COLO668 (cell line): ENCODE results near the gene HOGA1.

Experiments used
- DNase-seq: peaks from one replicate; lab custom pipeline; 2025; ENCODE audit not compliant: unreplicated experiment; lab: John Stamatoyannopoulos, UW

HOGA1 gene

DNA sequence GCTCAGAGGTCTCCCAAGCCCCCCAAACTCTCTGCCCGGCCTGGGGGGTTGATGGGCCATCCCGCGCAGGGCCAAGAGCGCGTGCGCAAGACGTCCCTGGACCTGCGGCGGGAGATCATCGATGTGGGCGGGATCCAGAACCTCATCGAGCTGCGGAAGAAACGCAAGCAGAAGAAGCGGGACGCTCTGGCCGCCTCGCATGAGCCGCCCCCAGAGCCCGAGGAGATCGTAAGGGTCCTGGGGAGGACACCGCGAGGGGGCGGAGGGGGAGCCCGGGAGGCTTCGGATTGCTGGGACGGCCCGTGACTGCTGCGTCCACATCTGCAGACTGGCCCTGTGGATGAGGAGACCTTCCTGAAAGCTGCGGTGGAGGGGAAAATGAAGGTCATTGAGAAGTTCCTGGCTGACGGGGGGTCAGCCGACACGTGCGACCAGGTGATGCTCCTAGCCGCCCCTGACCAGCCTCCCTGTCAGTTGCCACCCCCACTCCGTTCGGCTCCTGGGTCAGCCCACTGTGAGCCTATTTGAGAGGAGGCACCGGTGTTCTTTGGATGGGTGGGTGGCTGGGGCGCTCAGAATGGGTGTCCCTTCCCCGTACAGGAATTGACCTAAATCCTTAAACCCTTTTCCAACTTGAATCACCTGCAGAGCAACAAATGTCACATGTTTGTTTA is 5.9 kb upstream of the HOGA1 start:
- DNase-seq = no peak

GRCh38 chr10:97580421-97581367 is 3.5 kb upstream of the HOGA1 start:
- DNase-seq = no peak

DNA sequence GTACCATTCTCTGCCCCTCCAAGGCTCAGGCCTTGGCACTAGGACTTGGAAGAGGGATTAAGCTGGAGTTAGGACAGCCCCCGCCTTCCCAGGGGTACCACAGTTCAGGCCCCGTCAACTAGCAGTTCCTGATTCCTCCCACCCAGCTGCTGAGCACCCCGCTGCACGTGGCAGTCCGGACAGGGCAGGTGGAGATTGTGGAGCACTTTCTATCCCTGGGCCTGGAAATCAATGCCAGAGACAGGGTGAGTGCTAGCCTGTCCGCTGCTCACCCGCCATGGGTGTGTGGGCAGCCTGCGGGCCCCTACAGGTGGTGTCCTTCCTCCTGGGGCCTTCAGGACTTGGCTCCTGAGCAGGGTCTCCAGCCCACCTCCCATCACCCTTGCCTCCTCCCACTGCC is 2.0 kb upstream of the HOGA1 start:
- no peak for DNase-seq

DNA sequence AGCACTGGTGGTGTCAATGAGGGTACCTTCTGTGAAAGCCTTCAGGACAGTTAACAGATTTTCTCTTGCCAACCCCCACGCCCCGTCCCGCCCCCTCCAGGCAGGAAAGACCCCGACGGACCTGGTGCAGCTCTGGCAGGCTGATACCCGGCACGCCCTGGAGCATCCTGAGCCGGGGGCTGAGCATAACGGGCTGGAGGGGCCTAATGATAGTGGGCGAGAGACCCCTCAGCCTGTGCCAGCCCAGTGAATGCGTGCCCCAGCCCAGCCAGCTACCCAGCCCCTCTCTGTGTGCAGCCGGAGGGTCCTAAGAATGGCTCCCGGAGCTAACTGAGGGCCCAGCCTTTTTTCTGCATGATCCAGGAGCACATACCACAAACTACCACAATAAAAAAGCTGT is 713 bp upstream of the HOGA1 start:
- no peak for DNase-seq

DNA sequence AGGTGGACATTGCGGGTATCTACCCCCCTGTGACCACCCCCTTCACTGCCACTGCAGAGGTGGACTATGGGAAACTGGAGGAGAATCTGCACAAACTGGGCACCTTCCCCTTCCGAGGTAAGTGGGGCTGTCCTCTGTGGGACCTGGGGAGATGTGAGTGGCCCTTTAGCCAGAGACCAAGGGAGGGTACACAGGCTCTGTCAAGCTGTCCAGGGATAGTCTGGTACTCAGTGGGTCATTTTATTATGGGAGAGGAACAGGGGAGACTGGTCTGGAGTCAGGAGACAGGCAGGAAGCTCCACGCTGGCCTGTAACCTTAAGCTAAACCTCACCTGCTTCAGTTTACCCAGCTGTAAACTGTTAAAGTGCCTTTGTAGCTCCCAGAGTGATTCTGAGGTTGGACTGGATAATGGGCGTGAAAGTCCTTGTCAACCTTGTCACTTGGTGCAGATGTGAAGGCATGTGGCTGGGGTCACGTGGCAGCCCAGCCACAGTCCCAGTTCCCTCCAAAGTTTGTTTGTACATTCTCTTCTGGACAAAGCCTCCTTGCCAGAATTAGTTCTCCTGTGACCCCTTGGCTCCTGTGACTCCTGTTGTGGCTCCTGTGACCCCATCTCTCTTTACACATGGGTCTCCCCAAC is 729 bp downstream of the HOGA1 start:
- DNase-seq = peak; percentile 3

GRCh38 chr10:97585439-97585811 is 1.2 kb downstream of the HOGA1 start:
- no peak for DNase-seq

GRCh38 chr10:97587183-97587582 is 3.0 kb downstream of the HOGA1 start:
- no peak for DNase-seq

DNA sequence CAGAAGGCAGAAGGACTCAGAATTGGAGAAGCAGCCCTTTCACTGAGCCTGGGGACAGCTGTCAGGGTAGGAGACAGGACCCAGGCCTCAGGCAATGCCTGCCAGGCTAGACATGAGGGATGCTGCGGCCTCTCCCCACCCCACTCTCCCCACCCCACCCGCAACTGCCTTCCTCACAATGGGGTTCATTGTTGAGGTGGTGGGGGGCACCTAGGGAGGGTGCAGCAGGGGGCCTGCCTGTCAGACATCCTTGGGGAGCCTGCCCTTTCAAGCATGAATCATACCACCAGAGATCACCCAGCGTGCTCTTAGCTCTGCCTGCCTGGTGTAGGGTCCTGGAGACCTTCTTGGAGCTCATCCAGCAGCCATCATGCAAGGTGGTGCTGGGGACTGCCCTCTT is 5.3 kb downstream of the HOGA1 start, which contains the start of gene C10orf62:
TSS of gene C10orf62 (plus strand) at position 243 of the 400 bp plus-strand sequence. CDS start 177 bp downstream, outside the sequence.
- no peak for DNase-seq

GRCh38 chr10:97590082-97590747 is 6.0 kb downstream of the HOGA1 start:
- DNase-seq = no peak

- peak; percentile 0 for DNase-seq
Measured at GRCh38 chr10:97590748-97591495, 6.7 kb downstream of the HOGA1 start.

- no peak for DNase-seq
Measured at GRCh38 chr10:97593421-97593820, 9.2 kb downstream of the HOGA1 start.

- DNase-seq = no peak
Measured at GRCh38 chr10:97596101-97597082, 12.2 kb downstream of the HOGA1 start.

DNA sequence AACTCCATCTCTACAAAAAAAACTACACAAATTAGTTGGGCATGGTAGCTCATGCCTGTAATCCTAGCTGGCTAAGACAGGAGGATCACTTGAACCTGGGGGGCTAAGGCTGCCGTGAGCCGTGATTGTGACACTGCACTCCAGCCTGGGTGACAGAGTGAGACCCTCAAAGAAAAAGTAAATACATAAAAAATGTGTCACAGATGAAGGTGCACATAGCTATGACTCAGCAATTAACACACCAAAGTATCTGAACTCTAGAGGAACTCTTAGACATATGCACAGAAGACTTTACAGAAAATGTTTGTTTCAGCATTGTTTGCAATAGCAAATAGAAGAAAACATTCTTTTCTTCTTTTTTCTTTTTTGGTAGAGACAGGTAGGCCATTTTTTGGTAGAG is 13.6 kb downstream of the HOGA1 start:
- no peak for DNase-seq

DNA sequence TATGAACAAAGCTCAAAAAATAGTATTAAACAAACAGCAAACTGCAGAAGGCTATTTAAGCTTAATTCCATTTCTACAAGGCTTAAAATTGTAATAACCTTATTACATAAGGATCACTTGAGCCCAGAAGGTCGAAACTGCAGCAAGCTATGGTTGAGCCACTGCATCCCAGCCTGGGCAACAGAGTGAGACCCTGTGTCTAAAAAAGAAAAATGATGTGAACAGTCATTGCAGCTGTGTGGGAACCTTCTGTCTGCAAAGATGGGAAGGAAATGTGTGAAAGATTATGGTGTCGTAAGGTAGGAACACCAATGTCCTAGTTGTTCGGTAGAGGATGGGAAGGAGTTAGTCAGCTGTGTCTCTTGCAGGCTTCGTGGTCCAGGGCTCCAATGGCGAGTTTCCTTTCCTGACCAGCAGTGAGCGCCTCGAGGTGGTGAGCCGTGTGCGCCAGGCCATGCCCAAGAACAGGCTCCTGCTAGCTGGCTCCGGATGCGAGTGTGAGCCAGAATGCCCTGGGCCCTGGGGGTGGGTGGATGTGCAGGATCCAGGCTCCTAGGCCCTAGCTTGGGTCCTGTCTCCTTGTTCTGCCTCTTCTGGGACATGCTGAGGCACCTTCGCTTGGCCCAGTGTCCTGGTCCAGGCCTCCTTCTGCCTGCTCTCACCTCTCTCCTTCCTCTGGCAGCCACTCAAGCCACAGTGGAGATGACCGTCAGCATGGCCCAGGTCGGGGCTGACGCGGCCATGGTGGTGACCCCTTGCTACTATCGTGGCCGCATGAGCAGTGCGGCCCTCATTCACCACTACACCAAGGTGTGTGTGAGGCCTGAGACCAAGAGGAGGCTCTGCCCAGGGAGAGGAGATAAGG is 14.4 kb downstream of the HOGA1 start:
- DNase-seq = no peak

GRCh38 chr10:97599272-97599619 is 15.1 kb downstream of the HOGA1 start:
- DNase-seq = no peak

DNA sequence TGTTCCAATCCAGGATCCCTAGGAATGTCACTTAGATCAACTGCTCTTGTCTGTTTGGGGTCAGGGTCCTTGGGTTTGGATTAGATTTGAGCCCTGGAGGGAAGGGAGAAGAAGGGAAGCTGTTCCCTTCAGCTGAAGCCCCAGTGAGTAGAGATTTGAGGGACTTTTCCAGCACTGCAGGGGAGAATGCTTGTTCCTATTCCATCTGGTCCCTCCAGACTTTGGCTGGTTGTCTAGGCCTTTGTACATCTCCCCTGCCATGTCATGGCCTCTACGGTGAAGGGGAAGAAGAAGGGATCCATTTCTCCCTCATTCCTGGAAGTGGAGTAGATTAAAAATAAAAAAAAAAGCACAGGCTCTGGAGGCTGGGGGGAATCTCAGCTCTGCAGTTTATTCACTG is 16.4 kb downstream of the HOGA1 start:
- no peak for DNase-seq

- no peak for DNase-seq
Measured at GRCh38 chr10:97601268-97602215, 17.4 kb downstream of the HOGA1 start.
